Esophagus muscularis mucosa (tissue), 2 donors: ENCODE results near the gene RIPK3.

Source experiments
- POLR2A ChIP-seq: fragments of 450-650 bp; IDR thresholded peaks from one replicate; pipeline ENCODE4 v1.6.1; 2017; ENCODE audit warnings: antibody characterized with exemption, moderate library complexity, mild to moderate bottlenecking, low read depth
- POLR2AphosphoS5 ChIP-seq, 2 donors: sonication (generic); formaldehyde crosslinking; IDR thresholded peaks; one replicate each; pipeline ENCODE4 v1.6.1; 2017; ENCODE audit warnings: antibody characterized with exemption in 2 of 2

DNA sequence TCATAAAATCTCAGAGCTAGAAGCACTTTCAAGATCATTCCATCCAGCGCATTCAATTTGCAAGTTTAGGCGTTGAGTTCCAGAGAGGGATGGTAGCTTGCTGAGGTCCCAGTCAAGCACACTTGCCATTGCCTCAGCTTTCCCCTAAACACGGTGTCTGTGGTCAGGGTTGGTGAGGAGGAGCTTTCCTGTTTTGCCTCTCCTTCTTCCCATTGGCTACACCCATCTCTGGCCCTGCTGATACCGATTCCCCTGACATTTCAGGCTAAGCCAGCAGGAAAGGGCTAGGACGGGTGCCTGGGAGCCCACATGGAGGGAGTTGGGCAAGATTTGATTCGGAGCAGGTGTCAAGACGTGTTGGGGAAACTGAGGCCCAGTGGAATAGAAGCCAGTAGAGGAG is 37.3 kb upstream of the RIPK3 start:
- no peak for TF ChIP-seq POLR2AphosphoS5 (IDR thresholded peaks at IDR 0.05)
- no peak for TF ChIP-seq POLR2A
